NOMO-1 treated with dmso at 0.1 percent for 144 hours (cell line): Measurements from ENCODE around the gene HES2.
"Not testable (repeated sequence)": the region's sequence is repeated elsewhere in the genome, so short reads cannot be mapped to it uniquely, and the experiment has no call there.

Experiments
- DNase-seq: peaks from one replicate; lab custom pipeline; 2025; ENCODE audit not compliant: unreplicated experiment; lab: John Stamatoyannopoulos, UW

The HES2 gene

GRCh38 chr1:6454856-6455751, 35.4 kb upstream of the HES2 start:
- no peak for DNase-seq

- not testable (repeated sequence) for DNase-seq
Measured at GRCh38 chr1:6453895-6454855, 34.5 kb upstream of the HES2 start.

DNA sequence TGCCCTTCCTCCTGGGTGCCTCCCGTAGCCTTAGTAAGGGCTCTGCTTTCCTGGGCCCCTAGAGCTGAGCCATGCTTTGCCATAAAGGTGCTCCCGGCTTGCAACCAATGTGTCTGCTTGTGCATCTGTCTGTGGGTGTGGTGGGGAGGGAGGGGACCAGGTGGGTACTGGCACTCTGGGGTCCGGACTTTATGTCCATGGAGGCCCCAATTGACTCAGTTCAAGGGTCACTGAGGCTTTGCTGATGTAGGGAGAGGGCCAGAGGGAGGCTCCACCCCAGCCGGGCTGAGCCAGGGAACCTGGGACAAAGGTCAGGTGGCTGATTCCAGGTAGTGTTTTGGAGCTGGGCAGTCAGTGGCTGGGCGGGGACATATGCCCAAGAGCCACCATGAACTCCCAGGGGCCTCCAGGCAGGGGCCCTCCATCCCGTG, 31.2 kb upstream of the HES2 start:
- no peak for DNase-seq

DNA sequence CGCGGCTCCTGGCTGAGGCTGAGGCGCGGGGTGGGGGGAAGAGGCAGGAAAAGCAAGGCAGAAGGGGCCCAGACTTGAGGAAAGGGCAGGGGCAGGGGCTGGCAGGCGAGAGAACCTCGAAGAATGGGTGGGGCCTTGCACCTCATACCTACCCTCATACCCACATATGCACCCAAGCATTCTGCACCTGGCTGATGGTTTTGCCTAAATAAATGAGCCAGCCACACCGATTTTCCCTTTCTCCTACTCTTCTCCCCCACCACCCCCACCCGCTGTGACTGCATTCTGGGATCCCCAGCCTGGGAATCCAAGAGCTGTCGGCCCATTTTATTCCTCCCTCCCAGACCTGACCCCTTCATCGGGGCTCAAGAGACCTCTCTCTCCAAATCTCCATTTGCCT, 30.8 kb upstream of the HES2 start:
- not testable (repeated sequence) for DNase-seq

DNA sequence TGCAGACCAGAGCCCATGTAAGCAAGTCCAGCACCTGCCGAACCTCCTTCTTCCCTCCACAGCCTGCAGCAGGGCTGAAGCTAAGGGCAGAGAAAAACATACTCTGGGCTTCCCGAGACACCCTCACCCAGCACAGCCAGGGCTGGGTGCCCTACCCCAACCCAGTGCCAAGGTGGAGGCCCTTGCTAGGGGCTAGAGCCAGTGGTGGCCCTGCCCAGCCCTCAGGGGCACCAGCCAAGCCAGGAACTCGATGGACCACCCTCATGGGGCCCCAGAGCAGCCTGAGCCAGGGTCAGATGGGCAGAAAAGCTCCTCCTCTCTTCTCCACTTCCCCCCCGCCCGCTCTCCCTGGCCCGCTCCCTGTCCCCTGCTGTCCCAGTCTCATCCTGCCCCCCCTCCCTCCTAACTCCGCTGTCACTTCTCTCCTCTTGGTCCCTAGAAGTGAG, 30.3 kb upstream of the HES2 start:
- no peak for DNase-seq

- DNase-seq, result no peak
Measured at GRCh38 chr1:6448749-6449631, 29.3 kb upstream of the HES2 start.

- no peak for DNase-seq
Measured at GRCh38 chr1:6447818-6448748, 28.4 kb upstream of the HES2 start.

DNA sequence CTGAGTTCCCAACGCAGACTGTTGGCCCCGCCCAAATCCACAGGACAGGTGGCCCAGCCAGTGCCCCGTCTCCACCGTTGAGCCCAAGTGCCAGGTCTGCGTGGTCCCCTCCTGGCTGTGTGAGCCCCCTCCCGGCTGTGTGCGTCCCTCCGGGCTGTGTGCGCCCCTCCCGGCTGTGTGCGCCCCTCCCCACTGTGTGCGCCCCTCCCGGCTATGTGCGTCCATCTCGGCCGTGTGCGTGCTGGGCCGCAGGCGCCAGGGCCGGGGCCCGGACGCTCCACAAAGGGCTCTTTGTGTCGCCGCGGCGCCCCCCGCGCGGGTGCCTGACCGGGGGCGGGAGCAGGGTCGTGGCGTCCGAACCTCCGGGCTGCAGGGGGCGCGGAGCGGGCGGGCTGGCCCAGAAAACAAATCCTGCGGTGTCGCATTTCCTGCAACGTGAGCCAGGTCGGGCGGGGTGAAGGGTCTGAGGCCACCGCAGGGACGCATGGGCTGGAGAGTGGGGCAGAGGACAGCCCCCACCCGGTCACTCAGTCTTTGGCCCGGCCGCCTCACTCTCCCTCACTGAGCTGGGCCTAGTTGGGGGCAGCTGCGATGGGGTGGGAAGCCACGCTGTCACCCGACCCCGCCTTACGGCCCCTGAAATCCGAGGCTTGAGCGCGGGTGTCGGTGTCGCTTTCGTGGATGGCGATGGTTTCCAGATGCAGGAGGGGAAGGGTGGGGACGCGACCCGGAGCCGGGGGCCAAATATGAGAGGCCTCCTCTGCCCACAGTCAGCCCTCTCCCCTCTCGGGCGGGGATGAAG, 27.5 kb upstream of the HES2 start:
- DNase-seq, result no peak

- no peak for DNase-seq
Measured at GRCh38 chr1:6446665-6447015, 26.9 kb upstream of the HES2 start.

DNA sequence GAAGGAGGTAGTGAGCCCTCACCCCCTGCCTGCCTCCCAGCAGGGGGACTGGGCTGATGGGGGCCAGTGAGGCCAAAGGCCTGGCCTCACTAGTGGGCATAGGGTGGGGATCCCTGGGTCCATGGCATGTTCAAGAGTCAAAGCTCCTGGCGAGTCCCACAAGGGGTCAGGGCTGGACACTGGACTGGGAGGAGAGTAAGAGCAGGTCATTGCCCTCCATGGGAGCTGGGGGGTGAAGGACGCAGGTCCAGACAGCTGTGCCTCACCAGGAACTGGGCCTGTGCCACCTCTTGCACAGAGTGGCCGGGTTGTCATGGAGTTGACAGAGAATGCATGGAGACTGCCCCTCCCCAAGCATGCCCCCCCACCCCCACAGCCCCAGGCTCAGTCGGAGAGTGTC, 26.2 kb upstream of the HES2 start:
- not testable (repeated sequence) for DNase-seq

DNA sequence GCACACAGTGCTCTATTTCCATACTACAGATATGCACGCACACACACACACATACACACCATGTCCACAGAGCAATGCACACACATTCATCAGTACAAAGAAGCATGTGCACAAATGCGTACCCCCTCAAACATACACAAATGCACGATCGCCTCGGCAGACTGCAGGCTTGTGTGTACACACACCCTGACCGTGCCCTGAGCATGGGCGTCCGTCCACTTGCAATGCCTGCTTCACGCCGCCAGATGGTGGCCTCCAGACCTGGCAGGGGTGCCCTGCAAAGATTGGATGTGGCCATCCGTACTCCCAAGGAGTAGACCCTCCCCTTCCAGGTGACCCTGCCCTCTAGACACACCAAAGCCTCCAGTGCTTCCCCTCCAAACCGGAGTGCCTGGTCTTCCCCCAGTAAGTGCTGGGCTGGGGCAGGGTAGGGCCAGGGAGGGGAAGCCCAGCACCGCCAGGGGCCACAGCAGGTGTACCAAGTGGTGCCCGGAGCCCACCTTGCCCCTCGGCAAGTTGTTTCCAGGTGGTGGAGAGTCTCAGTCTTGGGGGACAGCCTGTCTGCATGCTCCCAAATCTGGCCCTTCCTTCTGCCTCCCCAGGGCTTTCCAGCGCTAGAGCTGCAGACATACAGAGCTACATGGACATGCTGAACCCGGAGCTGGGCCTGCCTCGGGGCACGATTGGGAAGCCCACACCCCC, 25.5 kb upstream of the HES2 start:
- DNase-seq, result no peak

GRCh38 chr1:6444377-6444776, 24.7 kb upstream of the HES2 start:
- DNase-seq, result no peak

- DNase-seq, result no peak
Measured at GRCh38 chr1:6443339-6444115, 23.8 kb upstream of the HES2 start.

DNA sequence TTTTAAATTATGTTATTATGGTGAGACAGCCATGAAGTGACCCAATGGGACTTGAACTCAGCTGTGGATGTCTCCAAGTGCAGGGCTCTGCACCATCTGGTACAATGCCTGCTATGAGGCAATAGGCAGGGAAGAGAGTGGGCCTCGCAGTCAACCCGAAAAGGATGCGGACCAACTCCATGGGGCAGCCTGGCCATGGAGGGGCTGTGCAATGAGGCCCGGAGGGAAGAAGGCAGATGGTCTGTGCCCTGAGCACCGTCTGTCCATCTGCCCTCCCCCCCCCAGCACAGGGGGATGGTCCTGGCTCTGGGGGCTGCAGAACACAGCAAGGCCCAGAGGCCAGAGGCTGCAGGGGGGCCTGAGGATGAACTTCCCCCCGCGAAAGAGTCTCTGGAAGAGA, 21.9 kb upstream of the HES2 start:
- no peak for DNase-seq

- DNase-seq, result peak; percentile 22
Measured at GRCh38 chr1:6440198-6441126, 20.7 kb upstream of the HES2 start.

DNA sequence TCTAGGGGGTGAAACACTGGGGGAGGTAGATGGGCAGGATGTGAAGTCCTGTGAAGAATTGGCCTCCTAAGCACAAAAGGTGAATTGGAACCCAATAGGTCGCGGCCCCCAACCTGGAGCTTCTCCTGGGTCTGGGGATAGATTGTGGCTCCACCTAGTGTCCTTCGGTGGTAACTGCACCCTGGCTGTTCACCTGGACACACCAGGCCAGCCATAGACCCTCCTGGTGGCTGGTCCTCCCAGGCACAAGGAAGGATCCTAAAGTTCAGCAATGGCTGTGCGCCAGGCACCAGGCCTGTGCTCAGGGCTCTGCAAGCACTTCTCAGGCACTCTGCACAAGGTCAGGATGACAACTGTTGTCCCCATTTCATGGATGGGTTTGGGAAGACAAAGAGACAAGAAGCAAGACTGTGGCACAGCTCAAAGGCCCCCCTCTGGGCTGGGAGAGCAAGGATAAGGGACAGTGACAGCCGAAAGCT, 18.4 kb upstream of the HES2 start:
- DNase-seq, result no peak
